MM.1S (cell line): ENCODE measurements around the gene ALG9.

Experiments
- DNase-seq: peaks from one replicate; pipeline ENCODE4 v3.0.0-alpha.2; 2015
- H2AFZ ChIP-seq: fragments of 300-600 bp; sonication (generic); 2 replicates; pipeline ENCODE4 v1.6.0; 2016; ENCODE audit warnings: antibody characterized with exemption, low read length
- H3F3A ChIP-seq: fragments of 300-600 bp; sonication (generic); 2 replicates; pipeline ENCODE4 v1.6.1; 2016; ENCODE audit warnings: mild to moderate bottlenecking, antibody characterized with exemption, low read length, moderate library complexity, mixed read lengths; ENCODE audit not compliant: insufficient read depth
- H3K27ac ChIP-seq: fragments of 300-600 bp; sonication (generic); 2 replicates; pipeline ENCODE4 v1.5.1; 2016; ENCODE audit warnings: mild to moderate bottlenecking, low read length
- H3K27me3 ChIP-seq: fragments of 300-600 bp; sonication (generic); replicated peaks from 2 replicates; pipeline ENCODE4 v1.6.0; 2016; ENCODE audit warnings: low read length; ENCODE audit not compliant: insufficient read depth
- H3K36me3 ChIP-seq: fragments of 300-600 bp; sonication (generic); replicated peaks from 2 replicates; pipeline ENCODE4 v1.6.1; 2016; ENCODE audit warnings: mild to moderate bottlenecking, low read length, mixed read lengths; ENCODE audit not compliant: insufficient read depth
- H3K4me1 ChIP-seq: fragments of 300-600 bp; sonication (generic); 2 replicates; pipeline ENCODE4 v1.6.1; 2016; ENCODE audit warnings: low read length, mixed read lengths
- H3K4me2 ChIP-seq: fragments of 300-600 bp; sonication (generic); 2 replicates; pipeline ENCODE4 v1.6.0; 2016; ENCODE audit warnings: low read depth, low read length
- H3K4me3 ChIP-seq: fragments of 300-600 bp; sonication (generic); 2 replicates; pipeline ENCODE4 v1.5.1; 2016; ENCODE audit warnings: low read length, mixed read lengths
- H3K79me2 ChIP-seq: fragments of 300-600 bp; sonication (generic); 2 replicates; pipeline ENCODE4 v1.6.1; 2016; ENCODE audit warnings: mixed run types, low read length, mixed read lengths
- H3K9ac ChIP-seq: fragments of 300-600 bp; sonication (generic); 2 replicates; pipeline ENCODE4 v1.6.1; 2016; ENCODE audit warnings: low read length, mixed read lengths
- H3K9me2 ChIP-seq: fragments of 300-600 bp; sonication (generic); replicated peaks from 2 replicates; pipeline ENCODE4 v1.6.1; 2016; ENCODE audit warnings: mild to moderate bottlenecking, low read length, mixed read lengths; ENCODE audit not compliant: insufficient read depth
- H3K9me3 ChIP-seq: fragments of 300-600 bp; sonication (generic); replicated peaks from 2 replicates; pipeline ENCODE4 v1.6.1; 2016; ENCODE audit warnings: mild to moderate bottlenecking, low read length, mixed read lengths; ENCODE audit not compliant: insufficient read depth
- H4K20me1 ChIP-seq: fragments of 300-600 bp; sonication (generic); 2 replicates; pipeline ENCODE4 v1.6.1; 2016; ENCODE audit warnings: mild to moderate bottlenecking, low read length, moderate library complexity, mixed read lengths; ENCODE audit not compliant: insufficient read depth
- EZH2 ChIP-seq: fragments of 300-600 bp; sonication (generic); optimal IDR thresholded peaks from 2 replicates; pipeline ENCODE3; 2017; ENCODE audit warnings: low read depth, mild to moderate bottlenecking, antibody characterized with exemption, low read length, mixed read lengths
- EZH2phosphoT487 ChIP-seq: fragments of 300-600 bp; sonication (generic); IDR thresholded peaks from 2 replicates; pipeline ENCODE4 v1.6.1; 2018; ENCODE audit warnings: antibody characterized with exemption, low read length
- TF ChIP-seq, protein P1 (sequence below): fragments of 300-600 bp; sonication (generic); IDR thresholded peaks from 2 replicates; pipeline ENCODE4 v1.5.1; 2016; ENCODE audit warnings: antibody characterized with exemption, low read length, mixed read lengths

Gene ALG9

DNA sequence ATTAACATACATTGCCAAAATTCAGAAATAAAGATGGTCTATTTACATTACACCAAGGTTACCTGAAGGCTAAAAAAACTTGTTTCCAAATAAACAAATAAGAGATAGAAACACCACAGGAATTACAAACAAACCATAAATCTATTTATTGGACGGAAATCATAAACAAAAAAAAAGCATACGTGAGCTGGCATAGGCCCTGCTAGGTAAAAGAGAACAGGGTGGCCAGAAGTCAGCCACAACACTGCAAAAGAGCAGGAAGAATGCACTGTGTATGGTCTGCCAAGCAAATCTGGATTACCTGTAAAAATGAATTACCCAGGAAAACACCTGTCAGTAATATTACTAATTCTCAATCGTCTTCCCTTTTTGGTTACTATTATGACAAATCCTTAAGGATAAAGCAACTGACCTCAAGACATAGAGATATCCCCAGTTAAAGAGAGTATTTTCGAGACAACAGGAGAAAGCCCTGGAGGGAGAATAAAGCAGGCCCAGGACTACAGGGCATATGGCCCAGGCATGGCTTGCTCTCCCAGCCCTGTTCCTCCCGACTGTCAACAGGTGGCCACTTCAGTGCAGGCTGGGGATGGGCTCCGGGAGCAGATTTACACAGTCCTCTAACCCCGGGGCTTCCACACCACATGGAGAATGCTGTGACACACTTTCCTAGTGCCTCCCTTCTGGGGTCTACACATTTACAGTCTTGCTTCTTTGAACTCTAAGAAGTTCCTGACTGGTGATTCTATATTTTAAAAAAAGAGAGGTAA is 123.2 kb downstream of the ALG9 start:
- H3K27ac ChIP-seq: no peak overlapping the region
- H3K4me3 ChIP-seq: no peak overlapping the region

DNA sequence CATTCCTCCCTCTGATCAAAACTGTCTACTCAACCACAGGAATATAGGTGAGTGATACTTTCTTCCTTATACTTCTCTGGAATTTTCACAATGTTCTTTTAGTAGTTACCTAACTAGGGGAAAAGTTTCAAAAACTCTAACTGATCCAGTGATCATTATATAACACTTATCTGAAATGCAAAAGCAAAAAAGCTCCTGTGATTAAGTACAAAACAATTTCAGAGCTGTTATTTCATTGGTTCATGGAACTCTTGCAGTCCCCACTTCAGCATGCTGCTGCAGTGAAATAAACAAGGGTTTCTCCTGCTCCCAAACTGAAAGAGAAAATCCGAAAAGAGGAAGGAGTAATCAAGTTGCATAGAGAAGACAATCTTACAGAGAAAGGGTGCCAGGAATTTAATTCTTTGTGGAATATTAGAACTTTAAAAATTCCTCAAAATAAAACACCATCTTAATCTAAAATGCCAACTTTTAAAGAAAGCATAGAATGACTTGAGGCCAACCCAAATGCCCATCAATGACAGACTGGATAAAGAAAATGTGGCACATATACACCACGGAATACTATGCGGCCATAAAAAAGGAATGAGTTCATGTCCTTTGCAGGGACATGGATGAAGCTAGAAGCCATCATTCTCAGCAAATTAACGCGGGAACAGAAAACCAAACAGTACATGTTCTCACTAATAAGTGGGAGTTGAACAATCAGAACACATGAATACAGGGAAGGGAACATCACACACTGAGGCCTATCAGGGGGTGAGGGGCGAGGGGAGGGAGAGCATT is 125.5 kb downstream of the ALG9 start:
- H3K9me2 ChIP-seq: no peaks in the 10 kb centered on the region
- H3K4me2 ChIP-seq: no peak overlapping the region
- H3K9ac ChIP-seq: no peak overlapping the region
- TF ChIP-seq EZH2phosphoT487: no peak
- TF ChIP-seq EZH2: no peak
- TF ChIP-seq, protein P1, sequence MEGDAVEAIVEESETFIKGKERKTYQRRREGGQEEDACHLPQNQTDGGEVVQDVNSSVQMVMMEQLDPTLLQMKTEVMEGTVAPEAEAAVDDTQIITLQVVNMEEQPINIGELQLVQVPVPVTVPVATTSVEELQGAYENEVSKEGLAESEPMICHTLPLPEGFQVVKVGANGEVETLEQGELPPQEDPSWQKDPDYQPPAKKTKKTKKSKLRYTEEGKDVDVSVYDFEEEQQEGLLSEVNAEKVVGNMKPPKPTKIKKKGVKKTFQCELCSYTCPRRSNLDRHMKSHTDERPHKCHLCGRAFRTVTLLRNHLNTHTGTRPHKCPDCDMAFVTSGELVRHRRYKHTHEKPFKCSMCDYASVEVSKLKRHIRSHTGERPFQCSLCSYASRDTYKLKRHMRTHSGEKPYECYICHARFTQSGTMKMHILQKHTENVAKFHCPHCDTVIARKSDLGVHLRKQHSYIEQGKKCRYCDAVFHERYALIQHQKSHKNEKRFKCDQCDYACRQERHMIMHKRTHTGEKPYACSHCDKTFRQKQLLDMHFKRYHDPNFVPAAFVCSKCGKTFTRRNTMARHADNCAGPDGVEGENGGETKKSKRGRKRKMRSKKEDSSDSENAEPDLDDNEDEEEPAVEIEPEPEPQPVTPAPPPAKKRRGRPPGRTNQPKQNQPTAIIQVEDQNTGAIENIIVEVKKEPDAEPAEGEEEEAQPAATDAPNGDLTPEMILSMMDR: no peak
- H3F3A ChIP-seq: no peaks in the 10 kb centered on the region
- H3K27me3 ChIP-seq: no peaks in the 10 kb centered on the region
- DNase-seq: no peak
- peaks cover 4% of the 10 kb centered on the region for H3K36me3 ChIP-seq
- H4K20me1 ChIP-seq: no peaks in the 10 kb centered on the region
- H3K4me3 ChIP-seq: no peak overlapping the region
- H3K9me3 ChIP-seq: no peaks in the 10 kb centered on the region
- no peak overlapping the region for H2AFZ ChIP-seq
- H3K4me1 ChIP-seq: no peaks in the 10 kb centered on the region
- H3K27ac ChIP-seq: no peak overlapping the region
- H3K79me2 ChIP-seq: no peaks in the 10 kb centered on the region

More for the DNA sequence above, 123.2 kb downstream of the ALG9 start:
- no peaks in the 10 kb centered on the region for H3K9me3 ChIP-seq
- peaks cover 4% of the 10 kb centered on the region for H3K36me3 ChIP-seq
- H3F3A ChIP-seq: no peaks in the 10 kb centered on the region
- no peaks in the 10 kb centered on the region for H3K79me2 ChIP-seq
- TF ChIP-seq, protein P1: no peak
- TF ChIP-seq EZH2 (no peak), EZH2phosphoT487 (no peak)
- no peaks in the 10 kb centered on the region for H4K20me1 ChIP-seq
- no peaks in the 10 kb centered on the region for H3K9me2 ChIP-seq
- no peak overlapping the region for H3K9ac ChIP-seq
- no peak for DNase-seq
- no peaks in the 10 kb centered on the region for H3K4me1 ChIP-seq
- H2AFZ ChIP-seq: no peak overlapping the region
- H3K27me3 ChIP-seq: no peaks in the 10 kb centered on the region
- H3K4me2 ChIP-seq: no peak overlapping the region

DNA sequence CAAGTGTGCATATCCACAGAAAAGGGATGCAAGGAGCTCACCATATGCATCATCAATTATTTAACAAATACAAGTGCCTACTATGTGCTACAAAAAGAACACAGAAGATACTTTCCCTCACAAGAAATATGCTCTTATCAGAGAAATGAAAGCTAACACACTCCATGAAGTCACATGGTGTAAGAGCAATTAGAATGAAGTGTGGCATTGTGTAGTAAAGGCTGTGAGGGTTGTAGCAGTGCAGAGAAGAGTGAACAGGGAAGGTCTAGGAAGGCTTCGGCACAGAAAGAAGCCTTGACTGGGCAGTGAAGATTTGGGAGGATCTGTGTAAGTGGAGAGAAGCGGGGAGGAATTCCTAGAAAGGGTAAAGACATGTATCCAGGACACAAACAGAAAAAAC is 127.7 kb downstream of the ALG9 start:
- no peak for DNase-seq
- TF ChIP-seq, protein P1: no peak
- TF ChIP-seq EZH2phosphoT487 (no peak), EZH2 (no peak)
- no peak overlapping the region for H3K27ac ChIP-seq
- H4K20me1 ChIP-seq: no peaks in the 10 kb centered on the region
- no peak overlapping the region for H3K4me2 ChIP-seq
- H3K9ac ChIP-seq: no peak overlapping the region
- no peaks in the 10 kb centered on the region for H3K27me3 ChIP-seq
- peaks cover 4% of the 10 kb centered on the region for H3K36me3 ChIP-seq
- no peaks in the 10 kb centered on the region for H3F3A ChIP-seq
- no peaks in the 10 kb centered on the region for H3K9me3 ChIP-seq
- H3K4me3 ChIP-seq: no peak overlapping the region
- H2AFZ ChIP-seq: no peak overlapping the region
- H3K79me2 ChIP-seq: no peaks in the 10 kb centered on the region
- H3K9me2 ChIP-seq: no peaks in the 10 kb centered on the region
- no peaks in the 10 kb centered on the region for H3K4me1 ChIP-seq
